NCI-H1105 (cell line): ENCODE results near the gene COP1.
"Not testable (repeated sequence)": the region's sequence is repeated elsewhere in the genome, so short reads cannot be mapped to it uniquely, and the experiment has no call there.

ENCODE experiments used
- DNase-seq: peaks from one replicate; lab custom pipeline; 2025; lab: John Stamatoyannopoulos, UW

COP1 gene

GRCh38 chr1:176033881-176034280, 173.2 kb downstream of the COP1 start:
- DNase-seq = no peak

- no peak for DNase-seq
Observed at GRCh38 chr1:176033474-176033873, 173.6 kb downstream of the COP1 start.

- no peak for DNase-seq
Observed at GRCh38 chr1:176032040-176032645, 174.9 kb downstream of the COP1 start.

GRCh38 chr1:176029609-176030008, 177.5 kb downstream of the COP1 start:
- DNase-seq = no peak

- DNase-seq = no peak
Observed at GRCh38 chr1:176029155-176029554, 177.9 kb downstream of the COP1 start.

- DNase-seq = not testable (repeated sequence)
Observed at GRCh38 chr1:176027934-176028333, 179.2 kb downstream of the COP1 start.

GRCh38 chr1:176022574-176022973, 184.5 kb downstream of the COP1 start:
- no peak for DNase-seq

- DNase-seq = no peak
Observed at GRCh38 chr1:176017722-176018121, 189.4 kb downstream of the COP1 start.

GRCh38 chr1:176009951-176010350, 197.1 kb downstream of the COP1 start:
- DNase-seq = no peak

GRCh38 chr1:176007756-176008389, 199.2 kb downstream of the COP1 start:
- DNase-seq = not testable (repeated sequence)

GRCh38 chr1:175994660-175995059, 212.4 kb downstream of the COP1 start:
- DNase-seq = not testable (repeated sequence)

GRCh38 chr1:175992825-175993224, 214.3 kb downstream of the COP1 start:
- DNase-seq = not testable (repeated sequence)

GRCh38 chr1:175992202-175992601, 214.9 kb downstream of the COP1 start:
- DNase-seq = not testable (repeated sequence)

GRCh38 chr1:175984813-175985212, 222.3 kb downstream of the COP1 start:
- no peak for DNase-seq

- DNase-seq = no peak
Observed at GRCh38 chr1:175984057-175984812, 222.9 kb downstream of the COP1 start.

- not testable (repeated sequence) for DNase-seq
Observed at GRCh38 chr1:175983363-175983762, 223.7 kb downstream of the COP1 start.

GRCh38 chr1:175981128-175981527, 226.0 kb downstream of the COP1 start:
- DNase-seq = no peak

- DNase-seq = no peak
Observed at GRCh38 chr1:175978926-175979325, 228.2 kb downstream of the COP1 start.

- no peak for DNase-seq
Observed at GRCh38 chr1:175978476-175978875, 228.6 kb downstream of the COP1 start.

GRCh38 chr1:175976865-175977642, 230.0 kb downstream of the COP1 start:
- no peak for DNase-seq

GRCh38 chr1:175969231-175969630, 237.9 kb downstream of the COP1 start:
- no peak for DNase-seq

- DNase-seq = no peak
Observed at GRCh38 chr1:175968486-175969172, 238.5 kb downstream of the COP1 start.
